Stimulated activated naive CD4-positive, alpha-beta T cell (primary cell): ENCODE data around the gene INSYN2B.

Source experiments
- DNase-seq, 6 experiments: peaks; one replicate each; lab custom pipeline; 2025; lab: John Stamatoyannopoulos, UW

The INSYN2B gene

GRCh38 chr5:169889572-169889971 is 90.7 kb downstream of the INSYN2B start:
- DNase-seq, result no peak

- no peak for DNase-seq
Measured at GRCh38 chr5:169886677-169887076, 93.6 kb downstream of the INSYN2B start.

- DNase-seq, result no peak
Measured at GRCh38 chr5:169886033-169886432, 94.3 kb downstream of the INSYN2B start.

GRCh38 chr5:169881702-169882303 is 98.5 kb downstream of the INSYN2B start:
- no peak for DNase-seq

- DNase-seq, result no peak
Measured at GRCh38 chr5:169880785-169881184, 99.5 kb downstream of the INSYN2B start.

GRCh38 chr5:169880012-169880663 is 100.2 kb downstream of the INSYN2B start:
- no peak for DNase-seq

- DNase-seq, result no peak
Measured at GRCh38 chr5:169876386-169876785, 103.9 kb downstream of the INSYN2B start.

GRCh38 chr5:169875731-169876130 is 104.6 kb downstream of the INSYN2B start:
- DNase-seq, result no peak

GRCh38 chr5:169875091-169875728 is 105.1 kb downstream of the INSYN2B start:
- DNase-seq, result no peak

- no peak for DNase-seq
Measured at GRCh38 chr5:169874621-169875020, 105.7 kb downstream of the INSYN2B start.

- no peak for DNase-seq
Measured at GRCh38 chr5:169873642-169874041, 106.7 kb downstream of the INSYN2B start.

- no peak for DNase-seq
Measured at GRCh38 chr5:169871826-169872490, 108.3 kb downstream of the INSYN2B start.

GRCh38 chr5:169870211-169870610 is 110.1 kb downstream of the INSYN2B start:
- no peak for DNase-seq

GRCh38 chr5:169869066-169869465 is 111.2 kb downstream of the INSYN2B start:
- no peak for DNase-seq

- DNase-seq, result no peak
Measured at GRCh38 chr5:169867347-169867746, 112.9 kb downstream of the INSYN2B start.

- no peak for DNase-seq
Measured at GRCh38 chr5:169864483-169864882, 115.8 kb downstream of the INSYN2B start.

- no peak for DNase-seq
Measured at GRCh38 chr5:169862391-169862811, 117.9 kb downstream of the INSYN2B start.

- DNase-seq, result no peak
Measured at GRCh38 chr5:169861934-169862333, 118.4 kb downstream of the INSYN2B start.

GRCh38 chr5:169861433-169861832 is 118.9 kb downstream of the INSYN2B start:
- DNase-seq, result no peak

GRCh38 chr5:169860585-169860984 is 119.7 kb downstream of the INSYN2B start:
- no peak for DNase-seq

GRCh38 chr5:169856571-169856970 is 123.7 kb downstream of the INSYN2B start:
- no peak for DNase-seq

GRCh38 chr5:169851321-169851850 is 128.9 kb downstream of the INSYN2B start:
- DNase-seq, result no peak

GRCh38 chr5:169850409-169850808 is 129.9 kb downstream of the INSYN2B start:
- no peak for DNase-seq
